ENCODE measurements around the gene TMEM106C. TPM values are rescaled to one million over a fixed set of nuclear protein-coding genes. Genes with fewer than 3 reads are reported as not detected.

Gene TMEM106C
- total RNA-seq, 1 experiment from 2014 or later, result 50.0 TPM

DNA sequence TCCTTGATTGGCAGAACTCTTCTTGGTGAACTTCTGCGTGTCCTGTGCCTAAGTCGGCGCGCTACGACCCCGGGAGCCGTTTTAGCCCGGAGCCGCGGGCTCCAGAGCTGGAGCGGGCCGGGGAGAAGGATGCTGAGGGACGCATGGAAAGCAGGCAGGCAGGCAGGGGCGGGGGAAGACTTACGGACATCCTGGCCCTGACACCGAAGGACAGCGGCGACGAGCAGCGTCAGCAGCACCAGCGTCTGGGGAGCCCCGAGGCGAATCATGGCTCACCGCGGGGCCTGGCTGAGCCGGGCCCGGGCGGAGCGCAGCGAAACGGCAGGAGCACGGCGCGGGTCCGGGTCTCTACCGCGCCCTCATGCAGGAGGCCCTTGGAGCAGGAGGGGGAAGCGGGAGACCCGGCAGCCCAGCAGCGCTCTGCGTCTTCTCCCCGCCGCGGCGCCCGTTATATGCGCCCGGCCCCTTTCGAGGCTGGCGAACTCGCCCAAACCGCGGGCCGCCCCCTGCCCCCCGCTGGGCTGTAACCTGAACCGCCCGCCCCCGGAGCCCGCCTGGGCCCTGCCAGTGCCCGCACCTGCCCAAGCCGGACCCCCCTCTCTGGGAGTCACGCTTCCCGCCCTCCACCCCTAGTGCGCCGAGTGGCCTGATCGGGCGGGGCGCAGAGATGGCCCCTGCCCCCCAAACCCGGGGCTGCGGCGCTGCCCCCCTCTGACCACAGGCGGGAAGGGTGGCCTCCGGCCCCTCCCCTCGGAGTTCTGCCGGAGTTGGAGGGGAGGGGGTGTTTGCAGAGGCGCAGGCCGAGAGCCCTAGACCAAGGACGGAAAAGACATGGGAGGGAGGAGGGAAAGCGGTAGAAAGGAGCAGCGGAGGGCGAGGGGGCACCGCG, 40.9 kb downstream of the TMEM106C start, which contains the start of gene COL2A1:
Gene COL2A1 (minus strand): TSS at position 424 of the 889 bp plus-strand sequence. CDS start 155 bp downstream, at position 269.
- peaks cover 5% of the 10 kb centered on the region for H3K4me1 Mint-ChIP-seq (ENCODE audit: insufficient read depth, unreplicated experiment)
- TF ChIP-seq, protein P1, sequence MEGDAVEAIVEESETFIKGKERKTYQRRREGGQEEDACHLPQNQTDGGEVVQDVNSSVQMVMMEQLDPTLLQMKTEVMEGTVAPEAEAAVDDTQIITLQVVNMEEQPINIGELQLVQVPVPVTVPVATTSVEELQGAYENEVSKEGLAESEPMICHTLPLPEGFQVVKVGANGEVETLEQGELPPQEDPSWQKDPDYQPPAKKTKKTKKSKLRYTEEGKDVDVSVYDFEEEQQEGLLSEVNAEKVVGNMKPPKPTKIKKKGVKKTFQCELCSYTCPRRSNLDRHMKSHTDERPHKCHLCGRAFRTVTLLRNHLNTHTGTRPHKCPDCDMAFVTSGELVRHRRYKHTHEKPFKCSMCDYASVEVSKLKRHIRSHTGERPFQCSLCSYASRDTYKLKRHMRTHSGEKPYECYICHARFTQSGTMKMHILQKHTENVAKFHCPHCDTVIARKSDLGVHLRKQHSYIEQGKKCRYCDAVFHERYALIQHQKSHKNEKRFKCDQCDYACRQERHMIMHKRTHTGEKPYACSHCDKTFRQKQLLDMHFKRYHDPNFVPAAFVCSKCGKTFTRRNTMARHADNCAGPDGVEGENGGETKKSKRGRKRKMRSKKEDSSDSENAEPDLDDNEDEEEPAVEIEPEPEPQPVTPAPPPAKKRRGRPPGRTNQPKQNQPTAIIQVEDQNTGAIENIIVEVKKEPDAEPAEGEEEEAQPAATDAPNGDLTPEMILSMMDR (IDR thresholded peaks at IDR 0.05; ENCODE audit: unreplicated experiment), result no peak
- BruUV-seq (replicated peaks), result no TSS peak
- DNase-seq (ENCODE audit: unreplicated experiment), result no peak
- H3K36me3 Mint-ChIP-seq (ENCODE audit: insufficient read depth, unreplicated experiment), result no peaks in the 10 kb centered on the region
- no peaks in the 10 kb centered on the region for H3K9me3 Mint-ChIP-seq (ENCODE audit: unreplicated experiment)
- ChIA-PET POLR2A (no interaction called here), CTCF (interaction anchor here (0.5 kb wide), 1 partner anchor 132 kb away, joined by 6 read pairs; no protein-coding TSS in a partner anchor)
- intact Hi-C loops (cut with micrococcal nuclease), result loop anchor here (5.0 kb wide), 1 partner anchor 153 kb away; the partner anchor contains the start of gene ASB8
- H3K27me3 Mint-ChIP-seq (ENCODE audit: insufficient read depth, unreplicated experiment), result peaks cover 76% of the 10 kb centered on the region
- H3K27ac Mint-ChIP-seq (ENCODE audit: low read depth, unreplicated experiment), result no peak within 1 kb of the TSS
- H3K4me3 Mint-ChIP-seq (ENCODE audit: unreplicated experiment), result no peak within 1 kb of the TSS

DNA sequence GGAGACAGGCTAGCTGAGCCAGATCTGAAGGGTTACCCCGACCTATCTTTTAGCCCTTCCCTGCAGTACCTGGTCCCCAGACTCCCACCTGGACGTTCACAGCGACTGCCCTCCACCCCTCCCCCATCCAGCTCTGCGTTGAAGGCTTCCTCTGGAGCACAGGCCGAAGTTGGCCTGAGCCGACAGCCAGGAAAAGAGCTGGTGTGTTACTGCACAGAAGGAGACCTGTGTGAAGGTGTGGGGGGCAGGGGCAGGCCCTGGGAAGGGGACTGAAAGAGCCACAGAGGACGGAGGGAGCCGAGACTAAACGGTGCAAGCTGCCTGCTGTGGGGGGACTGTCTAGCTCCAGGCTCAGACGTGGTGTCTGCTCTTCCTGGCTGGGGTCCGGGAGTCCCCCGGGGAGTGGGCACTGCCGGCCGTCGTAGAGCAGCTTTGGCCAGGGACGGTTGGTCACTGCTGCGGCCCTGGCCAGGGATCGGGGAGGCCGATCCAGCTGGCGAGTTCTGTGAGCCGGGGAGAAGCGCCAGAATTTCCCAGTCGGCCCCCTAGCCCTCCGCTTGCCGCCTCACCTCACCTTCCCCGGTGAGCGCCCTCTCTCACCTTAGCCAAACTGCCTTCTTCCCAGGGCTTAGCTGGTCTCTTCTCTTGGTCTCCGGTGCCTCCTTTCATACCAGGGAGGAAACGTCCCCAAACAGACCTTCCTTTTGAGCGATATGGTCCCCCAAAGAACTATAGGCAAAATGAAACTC, 41.8 kb downstream of the TMEM106C start:
- no peak overlapping the region for H3K27ac Mint-ChIP-seq (ENCODE audit: low read depth, unreplicated experiment)
- H3K4me3 Mint-ChIP-seq (ENCODE audit: unreplicated experiment), result no peak overlapping the region
- DNase-seq (ENCODE audit: unreplicated experiment), result no peak
- intact Hi-C loops (cut with micrococcal nuclease), result no loop called here
- H3K36me3 Mint-ChIP-seq (ENCODE audit: insufficient read depth, unreplicated experiment), result no peaks in the 10 kb centered on the region
- no TSS peak for BruUV-seq (replicated peaks)
- TF ChIP-seq, protein P1 (IDR thresholded peaks at IDR 0.05; ENCODE audit: unreplicated experiment), result no peak
- no peaks in the 10 kb centered on the region for H3K9me3 Mint-ChIP-seq (ENCODE audit: unreplicated experiment)
- H3K27me3 Mint-ChIP-seq (ENCODE audit: insufficient read depth, unreplicated experiment), result peaks cover 80% of the 10 kb centered on the region
- ChIA-PET POLR2A (no interaction called here), CTCF (interaction anchor here (0.5 to 1.1 kb wide), 3 partner anchors 26 to 132 kb away, joined by 3 to 6 read pairs (median 3); no protein-coding TSS in a partner anchor)
- peaks cover 5% of the 10 kb centered on the region for H3K4me1 Mint-ChIP-seq (ENCODE audit: insufficient read depth, unreplicated experiment)

DNA sequence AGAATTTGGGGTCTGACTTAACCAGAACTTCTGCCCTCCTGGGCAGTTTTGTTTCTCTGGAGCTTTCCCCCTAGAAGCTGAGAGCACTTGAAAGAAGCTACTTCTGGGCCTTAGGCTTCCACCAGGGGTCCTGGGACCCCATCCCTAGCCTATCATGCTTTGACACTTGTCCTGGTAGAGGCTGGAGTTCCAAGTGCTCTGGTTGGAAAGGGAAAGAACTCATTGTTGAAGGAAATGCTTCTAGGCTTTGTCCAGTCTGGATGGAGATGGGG, 42.3 kb downstream of the TMEM106C start:
- intact Hi-C loops (cut with micrococcal nuclease), result no loop called here
- peaks cover 5% of the 10 kb centered on the region for H3K4me1 Mint-ChIP-seq (ENCODE audit: insufficient read depth, unreplicated experiment)
- ChIA-PET CTCF (interaction anchor here (0.7 to 1.1 kb wide), 2 partner anchors 25 to 57 kb away, joined by 3 read pairs; no protein-coding TSS in a partner anchor), POLR2A (interaction anchor here (0.7 kb wide), 1 partner anchor 299 kb away, joined by 3 read pairs; no protein-coding TSS in a partner anchor)
- no peak overlapping the region for H3K4me3 Mint-ChIP-seq (ENCODE audit: unreplicated experiment)
- no peak overlapping the region for H3K27ac Mint-ChIP-seq (ENCODE audit: low read depth, unreplicated experiment)
- H3K36me3 Mint-ChIP-seq (ENCODE audit: insufficient read depth, unreplicated experiment), result no peaks in the 10 kb centered on the region
- peaks cover 85% of the 10 kb centered on the region for H3K27me3 Mint-ChIP-seq (ENCODE audit: insufficient read depth, unreplicated experiment)
- DNase-seq (ENCODE audit: unreplicated experiment), result no peak
- H3K9me3 Mint-ChIP-seq (ENCODE audit: unreplicated experiment), result no peaks in the 10 kb centered on the region
- TF ChIP-seq, protein P1 (IDR thresholded peaks at IDR 0.05; ENCODE audit: unreplicated experiment), result no peak
- no TSS peak for BruUV-seq (replicated peaks)

DNA sequence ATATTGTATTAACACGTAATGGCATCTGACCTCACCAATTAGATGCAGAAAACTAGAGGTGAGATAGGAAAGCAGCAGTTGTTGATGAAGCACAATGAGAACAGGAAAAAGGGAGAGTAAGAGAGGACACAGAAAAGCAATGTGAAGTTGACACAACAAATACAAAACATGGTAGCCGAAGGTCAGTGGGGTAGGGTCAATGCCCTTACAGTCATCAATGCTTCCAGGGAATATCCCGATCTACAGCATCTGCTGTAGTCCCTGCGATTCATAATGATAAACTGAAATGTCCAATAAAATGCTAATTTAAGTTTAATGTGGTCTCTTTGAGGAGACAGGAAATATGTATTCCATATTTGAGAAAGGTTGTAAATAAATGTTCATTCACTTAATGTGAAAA, 43.8 kb downstream of the TMEM106C start:
- no peak for DNase-seq (ENCODE audit: unreplicated experiment)
- no peaks in the 10 kb centered on the region for H3K4me1 Mint-ChIP-seq (ENCODE audit: insufficient read depth, unreplicated experiment)
- ChIA-PET POLR2A (interaction anchor here (0.6 kb wide), 1 partner anchor 61 kb away, joined by 3 read pairs; no protein-coding TSS in a partner anchor), CTCF (interaction anchor here (1.2 kb wide), 1 partner anchor 60 kb away, joined by 4 read pairs; no protein-coding TSS in a partner anchor)
- no TSS peak for BruUV-seq (replicated peaks)
- H3K4me3 Mint-ChIP-seq (ENCODE audit: unreplicated experiment), result no peak overlapping the region
- H3K9me3 Mint-ChIP-seq (ENCODE audit: unreplicated experiment), result no peaks in the 10 kb centered on the region
- intact Hi-C loops (cut with micrococcal nuclease), result no loop called here
- peaks cover 88% of the 10 kb centered on the region for H3K27me3 Mint-ChIP-seq (ENCODE audit: insufficient read depth, unreplicated experiment)
- TF ChIP-seq, protein P1 (IDR thresholded peaks at IDR 0.05; ENCODE audit: unreplicated experiment), result no peak
- no peak overlapping the region for H3K27ac Mint-ChIP-seq (ENCODE audit: low read depth, unreplicated experiment)
- H3K36me3 Mint-ChIP-seq (ENCODE audit: insufficient read depth, unreplicated experiment), result no peaks in the 10 kb centered on the region

All from MCF 10A (cell line).